Measurements from ENCODE around the gene KAT5. TPM values are rescaled to one million over a fixed set of nuclear protein-coding genes. Genes with fewer than 3 reads are reported as not detected.

KAT5 gene
- total RNA-seq: 10 to 100 TPM; 55.9 to 89.6 (median 62.8) TPM
- polyA plus RNA-seq: 100 to 1,000 TPM in 2 of 3 donors, 10 to 100 TPM in 1; 52.0 to 199 (median 107) TPM
- long read RNA-seq, donor 1, transcript KAT5-203 (14 exons, 2,237 nt): major isoform, 5 of 8 reads
- long read RNA-seq, donor 1, partial matches to known transcripts: 0 of 8 reads
- long read RNA-seq, donor 1, other reads (novel, unspliced or antisense): 0 of 8 reads
- long read RNA-seq, donor 2, partial matches to known transcripts: 121 of 127 reads
- long read RNA-seq, donor 2, other reads (novel, unspliced or antisense): 0 of 127 reads
- long read RNA-seq, donor 3, partial matches to known transcripts: 0 of 4 reads
- long read RNA-seq, donor 3, other reads (novel, unspliced or antisense): 0 of 4 reads
- long read RNA-seq, donor 4, transcript KAT5-202 (13 exons, 2,059 nt): major isoform, 11 of 31 reads
- long read RNA-seq, donor 4, transcript KAT5-203 (14 exons, 2,237 nt): minor isoform, 7 of 31 reads
- long read RNA-seq, donor 4, partial matches to known transcripts: 3 of 31 reads
- long read RNA-seq, donor 4, other reads (novel, unspliced or antisense): 7 of 31 reads
- long read RNA-seq, donor 5, transcript KAT5-201 (13 exons, 2,296 nt): minor isoform, 10 of 140 reads
- long read RNA-seq, donor 5, transcript KAT5-203 (14 exons, 2,237 nt): major isoform, 49 of 140 reads
- long read RNA-seq, donor 5, transcript KAT5-208 (12 exons, 1,697 nt): minor isoform, 8 of 140 reads
- long read RNA-seq, donor 5, transcript KAT5-202 (13 exons, 2,059 nt): minor isoform, 41 of 140 reads
- long read RNA-seq, donor 5, partial matches to known transcripts: 4 of 140 reads
- long read RNA-seq, donor 5, other reads (novel, unspliced or antisense): 25 of 140 reads
- long read RNA-seq, donor 6, transcript KAT5-202 (13 exons, 2,059 nt): major isoform, 7 of 27 reads
- long read RNA-seq, donor 6, transcript KAT5-203 (14 exons, 2,237 nt): minor isoform, 6 of 27 reads
- long read RNA-seq, donor 6, partial matches to known transcripts: 5 of 27 reads
- long read RNA-seq, donor 6, other reads (novel, unspliced or antisense): 3 of 27 reads
- long read RNA-seq, donor 7, partial matches to known transcripts: 0 of 3 reads
- long read RNA-seq, donor 7, other reads (novel, unspliced or antisense): 0 of 3 reads
- long read RNA-seq, donor 8, partial matches to known transcripts: 0 of 10 reads
- long read RNA-seq, donor 8, other reads (novel, unspliced or antisense): 0 of 10 reads
- long read RNA-seq, donor 9, partial matches to known transcripts: 61 of 151 reads
- long read RNA-seq, donor 9, other reads (novel, unspliced or antisense): 86 of 151 reads
- long read RNA-seq, donor 10, partial matches to known transcripts: 0 of 8 reads
- long read RNA-seq, donor 10, other reads (novel, unspliced or antisense): 0 of 8 reads

GRCh38 chr11:65711785-65712632 lies at the start of gene KAT5:
Gene KAT5 (plus strand): TSS chr11:65712252. CDS start chr11:65712268, 16 bp downstream.
- H3K36me3 ChIP-seq (replicated peaks in 1 of 2): peaks cover 0 to 39% of the 10 kb centered on the region in 2 donors
- DNase-seq: peak; percentile 98 to 100 (median 99)
- H3K9me3 ChIP-seq (replicated peaks in 1 of 3): no peaks in the 10 kb centered on the region
- peak within 1 kb of the TSS; percentile 86 to 99 (median 99) for H3K27ac ChIP-seq
- no peaks in the 10 kb centered on the region for H3K27me3 ChIP-seq
- WGBS, 4 donors: 0 to 1% (median 1%) methylated on average over 31 to 65 of the region's 65 CpGs
- intact Hi-C loops (cut with DNase I): loop anchor here in 1 of 2 donors (5.0 kb wide), 1 partner anchor 70 kb away; the partner anchor contains the start of gene AP5B1
- TF ChIP-seq CTCF (IDR thresholded peaks at IDR 0.05): peak; percentile 93 to 100 (median 100)
- TF ChIP-seq POLR2A (IDR thresholded peaks at IDR 0.05): peak; percentile 81 to 87
- H3K4me3 ChIP-seq: peak within 1 kb of the TSS; percentile 21 to 66 (median 54)
- peaks cover 7 to 15% of the 10 kb centered on the region in 2 donors for H3K4me1 ChIP-seq (replicated peaks in 1 of 2)

DNA sequence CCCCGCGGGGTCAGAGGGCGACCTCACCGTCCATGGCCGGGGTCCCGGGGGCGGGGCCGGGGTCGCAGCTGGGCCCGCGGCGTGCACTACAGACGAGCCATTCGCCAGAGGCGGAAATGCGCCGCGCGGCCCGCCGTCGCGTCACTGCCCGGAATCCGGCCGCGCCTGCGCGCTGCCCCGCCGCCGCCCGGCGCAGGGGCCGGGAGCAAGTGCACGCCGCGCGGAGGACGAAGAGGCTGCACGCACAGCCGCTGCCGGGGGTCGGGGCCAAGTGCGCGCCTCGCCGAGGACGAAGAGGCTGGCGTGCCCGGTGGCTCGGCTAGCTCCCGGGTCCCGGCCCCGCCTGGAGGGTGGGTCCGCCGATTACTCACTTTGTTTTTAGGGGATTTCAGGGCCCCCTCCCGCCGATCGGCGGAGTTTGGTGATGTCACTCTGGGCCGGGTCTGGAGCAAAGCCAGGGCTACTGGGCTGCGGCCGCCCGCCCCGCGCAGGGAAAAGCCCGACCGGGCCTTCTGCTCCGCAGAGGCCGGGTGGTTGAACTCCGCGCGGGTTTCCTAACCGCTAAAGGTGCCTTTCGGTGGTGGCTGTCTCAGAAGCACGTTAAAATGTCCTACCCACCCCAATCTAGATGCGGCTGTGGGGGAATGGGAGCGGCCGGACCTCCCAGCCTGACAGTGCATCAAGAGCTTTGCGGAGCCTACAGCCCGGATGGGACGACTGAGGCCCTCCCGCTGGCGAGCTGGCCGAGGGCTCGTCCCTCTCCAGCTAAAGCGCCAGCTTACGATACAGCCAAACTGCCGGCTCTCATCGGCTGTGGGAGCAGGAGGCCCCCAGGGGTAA lies 49.0 kb upstream of the KAT5 start, which contains the start of gene RELA:
TSS of gene RELA (minus strand) at position 118 of the 840 bp plus-strand sequence. CDS start at position 34, 84 bp downstream.
- peaks cover 0 to 33% of the 10 kb centered on the region in 2 donors for H3K36me3 ChIP-seq (replicated peaks in 1 of 2)
- peak within 1 kb of the TSS; percentile 94 to 100 (median 98) for H3K27ac ChIP-seq
- peak; percentile 92 to 96 (median 95) for DNase-seq
- peaks cover 10 to 22% of the 10 kb centered on the region in 2 donors for H3K4me1 ChIP-seq (replicated peaks in 1 of 2)
- H3K27me3 ChIP-seq: no peaks in the 10 kb centered on the region
- no peaks in the 10 kb centered on the region for H3K9me3 ChIP-seq (replicated peaks in 1 of 3)
- WGBS, 4 donors: 0 to 1% (median 1%) methylated on average over 12 to 91 of the region's 91 CpGs
- intact Hi-C loops (cut with DNase I): no loop called here
- peak within 1 kb of the TSS; percentile 39 to 97 (median 83) for H3K4me3 ChIP-seq
- peak in 2 of 6 experiments; percentile 7 to 27 for TF ChIP-seq CTCF (IDR thresholded peaks at IDR 0.05)
- peak; percentile 78 to 90 for TF ChIP-seq POLR2A (IDR thresholded peaks at IDR 0.05)

Measured in adrenal gland (tissue), 19 donors.